H1 (cell line): ENCODE measurements around the gene CCP110. TPM values are rescaled to one million over a fixed set of nuclear protein-coding genes. Genes with fewer than 3 reads are reported as not detected.

Source experiments
- BRCA1 ChIP-seq: IDR thresholded peaks from 2 replicates; pipeline ENCODE4 v1.6.1; 2012; ENCODE audit warnings: low read depth, low read length, improper control_type of control experiment
- CHD1 ChIP-seq: IDR thresholded peaks from 2 replicates; pipeline ENCODE4 v1.6.1; 2012; ENCODE audit warnings: low read depth, low read length, improper control_type of control experiment
- CHD7 ChIP-seq: fragments of 300-600 bp; sonication (generic); IDR thresholded peaks from 2 replicates; pipeline ENCODE4 v1.7.1; 2012; ENCODE audit warnings: low read length, moderate library complexity, mild to moderate bottlenecking, inconsistent platforms; ENCODE audit not compliant: insufficient replicate concordance
- CTBP2 ChIP-seq: IDR thresholded peaks from 2 replicates; pipeline ENCODE4 v1.7.0; 2011; ENCODE audit warnings: borderline replicate concordance, mild to moderate bottlenecking, moderate library complexity, mixed read lengths, low read length; ENCODE audit not compliant: insufficient read depth, insufficient read length
- GABPA ChIP-seq: IDR thresholded peaks from 2 replicates; pipeline ENCODE4 v1.6.1; 2011; ENCODE audit warnings: mild to moderate bottlenecking, low read length, moderate library complexity, borderline replicate concordance; ENCODE audit not compliant: insufficient read depth
- HDAC2 ChIP-seq, 2 experiments: fragments of 300-600 bp in 1 of 2; sonication (generic) in 1 of 2; IDR thresholded peaks; 2 replicates each; pipeline ENCODE4 v1.6.1; 2011 to 2012; ENCODE audit warnings: low read depth in 2 of 2, low read length in 2 of 2, mild to moderate bottlenecking in 2 of 2, moderate library complexity in 2 of 2, borderline replicate concordance in 1 of 2, inconsistent platforms in 1 of 2
- SIRT6 ChIP-seq: IDR thresholded peaks from one replicate; pipeline ENCODE4 v1.7.1; 2012; ENCODE audit warnings: low read length, inconsistent platforms
- SP1 ChIP-seq: IDR thresholded peaks from 2 replicates; pipeline ENCODE4 v1.6.1; 2011; ENCODE audit warnings: low read depth, low read length
- SP4 ChIP-seq: IDR thresholded peaks from 2 replicates; pipeline ENCODE4 v1.6.1; 2012; ENCODE audit warnings: low read length, inconsistent platforms
- USF2 ChIP-seq: IDR thresholded peaks from 2 replicates; pipeline ENCODE4 v1.6.1; 2011; ENCODE audit warnings: low read length, improper control_type of control experiment
- polyA plus RNA-seq, 7 experiments: library from polyadenylated mRNA; depleted of rRNA in 3 of 7; stranded (reverse) in 5 of 7; unstranded in 2 of 7; fragments of >200 nt in 5 of 7; fragments of 200-250 nt in 2 of 7; gene quantifications; 1 replicate in 5 of 7; 2 replicates in 1 of 7; 4 replicates in 1 of 7; pipeline versions ENCODE4 v1.2.1 to v1.2.3, GENCODE V29; 2011 to 2013; ENCODE audit warnings: missing spikeins in 2 of 7, mixed read lengths in 2 of 7
- total RNA-seq: library from RNA; stranded (reverse); fragmentation: NEBNext Ultra II Directional; extraction: Animal tissue kit (Norgen Biotek cat#: 25700); gene quantifications from 2 replicates; pipeline ENCODE4 v1.2.1, GENCODE V29; 2021

CCP110 gene
- total and polyA plus RNA-seq, 2 of the 8 experiments (the other 6 are each of a cell fraction or from before 2014, with no cell fraction given): 3.2 to 19.8 TPM

GRCh38 chr16:19527161-19527560 is 3.4 kb downstream of the CCP110 start (continued):
- TF ChIP-seq CHD7 (no peak), GABPA (no peak), SIRT6 (no peak), SP4 (no peak), BRCA1 (no peak), HDAC2 (IDR thresholded peaks at IDR 0.05; ENCODE audit: borderline replicate concordance in 1 of 2, low read depth in 2 of 2, low read length in 2 of 2) (no peak), SP1 (no peak), USF2 (no peak), CTBP2 (no peak), CHD1 (no peak)
- TF ChIP-seq, all 59 proteins: peak for 0
